Tibial artery (tissue), 4 donors: ENCODE results near the gene KCNK17.

Experiments
- DNase-seq, 2 donors: peaks; one replicate each; pipeline ENCODE4 v3.0.0-alpha.2; 2019
- H3K27ac ChIP-seq, 2 donors: fragments of 200-600 bp; sonication (generic) in 1 of 2; 1 replicate in 1 of 2; 2 replicates in 1 of 2; pipeline ENCODE4 v1.5.1; 2018 to 2019; ENCODE audit warnings: mild to moderate bottlenecking in 1 of 2
- H3K27me3 ChIP-seq, 2 donors: fragments of 200-600 bp; sonication (generic) in 1 of 2; one replicate each; pipeline versions ENCODE4 v1.5.1 to v1.6.0; 2016 to 2019
- H3K36me3 ChIP-seq, 3 donors: fragments of 200-600 bp; sonication (generic) in 2 of 3; one replicate each; pipeline ENCODE4 v1.5.1; 2016 to 2019; ENCODE audit warnings: mild to moderate bottlenecking in 2 of 3
- H3K4me1 ChIP-seq, 4 donors: fragments of 200-600 bp; sonication (generic) in 2 of 4; 1 replicate in 3 of 4; 2 replicates in 1 of 4; pipeline ENCODE4 v1.5.1; 2016 to 2019
- H3K4me3 ChIP-seq, 2 donors: fragments of 200-600 bp; sonication (generic) in 1 of 2; 1 replicate in 1 of 2; 2 replicates in 1 of 2; pipeline ENCODE4 v1.5.1; 2018 to 2019; ENCODE audit warnings: mild to moderate bottlenecking in 2 of 2
- H3K9me3 ChIP-seq, 3 donors: fragments of 200-600 bp; sonication (generic) in 1 of 3; one replicate each; pipeline ENCODE4 v1.5.1; 2016 to 2019
- CTCF ChIP-seq, 2 experiments: fragments of 200-600 bp in 1 of 2; fragments of 450-650 bp in 1 of 2; IDR thresholded peaks; one replicate each; pipeline ENCODE4 v1.5.1; 2017 to 2019; ENCODE audit warnings: antibody characterized with exemption in 2 of 2, mild to moderate bottlenecking in 1 of 2, moderate library complexity in 1 of 2
- intact Hi-C: fragments of 100-400 bp; cut with DNase I; formaldehyde crosslinking; loops from one replicate; pipeline ENCODE4 v1.15.0; 2023; ENCODE audit warnings: low total_unique reads

The KCNK17 gene

GRCh38 chr6:39256294-39256940, 57.8 kb downstream of the KCNK17 start:
- Histone ChIP-seq H3K27me3 (peaks cover 0 to 20% of the 10 kb centered on the region in 2 donors), H3K36me3 (no peaks in the 10 kb centered on the region)
- no peak for TF ChIP-seq CTCF (IDR thresholded peaks at IDR 0.05)

GRCh38 chr6:39254999-39255535, 59.2 kb downstream of the KCNK17 start:
- Histone ChIP-seq H3K27ac (no peak overlapping the region), H3K27me3 (peaks cover 0 to 7% of the 10 kb centered on the region in 2 donors), H3K4me3 (no peak overlapping the region), H3K9me3 (no peaks in the 10 kb centered on the region), H3K36me3 (no peaks in the 10 kb centered on the region), H3K4me1 (no peaks in the 10 kb centered on the region)
- DNase-seq, result no peak
- no peak for TF ChIP-seq CTCF (IDR thresholded peaks at IDR 0.05)
- intact Hi-C loops, result no loop called here

More at GRCh38 chr6:39256294-39256940, 57.8 kb downstream of the KCNK17 start:
- DNase-seq, result no peak
- Histone ChIP-seq H3K27ac (no peak overlapping the region), H3K9me3 (no peaks in the 10 kb centered on the region), H3K4me3 (no peak overlapping the region), H3K4me1 (no peaks in the 10 kb centered on the region)
- intact Hi-C loops, result no loop called here

DNA sequence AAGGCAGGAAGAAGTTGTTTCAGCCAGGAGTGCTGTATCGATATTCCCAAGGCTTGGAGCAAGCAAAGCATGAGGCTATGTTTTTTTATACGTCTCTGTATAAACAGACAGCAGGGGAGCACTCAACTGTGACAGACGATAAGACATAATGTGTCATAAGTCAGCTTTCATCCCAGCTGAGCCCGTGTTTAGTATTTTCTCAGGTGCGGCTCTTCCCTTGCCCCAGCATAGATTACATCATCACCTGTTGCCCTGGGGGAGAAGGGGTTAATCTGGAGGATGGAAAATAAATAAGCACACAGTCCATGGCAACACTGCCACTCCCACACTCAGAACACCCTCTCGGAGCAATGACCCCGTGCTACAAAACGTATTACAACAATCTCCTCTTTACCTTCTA, 62.8 kb downstream of the KCNK17 start:
- intact Hi-C loops, result no loop called here
- no peak for TF ChIP-seq CTCF (IDR thresholded peaks at IDR 0.05)
- no peak for DNase-seq
- Histone ChIP-seq H3K27ac (no peak overlapping the region), H3K9me3 (no peaks in the 10 kb centered on the region), H3K4me3 (no peak overlapping the region), H3K27me3 (peaks cover 0 to 3% of the 10 kb centered on the region in 2 donors), H3K4me1 (no peaks in the 10 kb centered on the region), H3K36me3 (no peaks in the 10 kb centered on the region)

DNA sequence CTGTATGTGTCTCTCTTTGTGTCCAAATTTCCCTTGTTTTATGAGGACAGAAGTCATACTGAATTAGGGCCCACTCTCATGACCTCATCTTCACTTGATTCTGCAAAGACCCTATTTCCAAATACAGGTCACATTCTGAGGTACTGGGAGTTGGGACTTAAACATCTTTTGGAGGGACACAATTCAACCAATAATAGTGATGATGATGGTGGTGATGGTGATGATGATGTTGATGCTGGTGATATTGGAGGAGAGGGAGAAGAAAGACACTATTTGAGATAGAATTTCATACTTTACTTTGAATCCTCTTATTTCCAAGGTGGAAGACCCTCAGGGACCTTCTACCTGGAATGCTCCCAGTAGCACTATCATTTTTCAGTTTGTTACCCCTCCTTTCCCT, 63.7 kb downstream of the KCNK17 start:
- intact Hi-C loops, result no loop called here
- Histone ChIP-seq H3K4me1 (no peaks in the 10 kb centered on the region), H3K27me3 (peaks cover 0 to 3% of the 10 kb centered on the region in 2 donors), H3K4me3 (no peak overlapping the region), H3K36me3 (no peaks in the 10 kb centered on the region), H3K27ac (no peak overlapping the region), H3K9me3 (no peaks in the 10 kb centered on the region)
- TF ChIP-seq CTCF (IDR thresholded peaks at IDR 0.05), result no peak
- no peak for DNase-seq

DNA sequence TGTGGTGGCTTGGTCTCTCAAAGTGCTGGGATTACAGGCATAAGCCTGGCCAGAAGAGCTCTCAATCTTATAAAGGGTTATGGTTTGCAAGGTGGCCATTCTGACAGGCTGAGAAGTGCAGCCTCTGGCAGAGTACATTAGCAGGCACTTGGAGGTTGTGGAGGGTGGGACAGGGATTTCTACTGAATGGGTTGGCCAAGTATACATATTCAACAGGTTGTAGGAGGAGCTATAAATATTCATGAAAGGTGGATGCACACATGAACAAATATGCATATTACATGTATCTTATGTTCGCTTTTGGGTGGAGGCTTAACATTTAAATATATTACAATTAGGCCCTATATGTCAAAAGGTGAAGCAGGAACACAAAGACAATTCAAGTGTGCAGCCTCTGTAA, 64.9 kb downstream of the KCNK17 start:
- intact Hi-C loops, result no loop called here

More for the DNA sequence above, 64.9 kb downstream of the KCNK17 start:
- H3K9me3 ChIP-seq, result no peaks in the 10 kb centered on the region
- H3K36me3 ChIP-seq, result no peaks in the 10 kb centered on the region
- DNase-seq, result no peak
- no peak overlapping the region for H3K4me3 ChIP-seq
- H3K27me3 ChIP-seq, result peaks cover 0 to 3% of the 10 kb centered on the region in 2 donors
- H3K27ac ChIP-seq, result no peak overlapping the region
- peaks cover 0 to 4% (median under 1%) of the 10 kb centered on the region in 4 donors for H3K4me1 ChIP-seq
- no peak for TF ChIP-seq CTCF (IDR thresholded peaks at IDR 0.05)
